ENCODE results near the gene CHST3. TPM values are rescaled to one million over a fixed set of nuclear protein-coding genes. Genes with fewer than 3 reads are reported as not detected.

The CHST3 gene
- total RNA-seq, 1 donor from 2014 or later: 26.0 TPM

- H3K4me3 ChIP-seq: no peak overlapping the region
- DNase-seq (ENCODE audit: extremely low spot score in 2 of 2): no peak
- intact Hi-C loops (cut with DNase I): loop anchor here (10.0 kb wide), 1 partner anchor 50 kb away; the partner anchor contains the start of gene CHST3
- H3K4me1 ChIP-seq: peaks cover 41% of the 10 kb centered on the region
- H3K27me3 ChIP-seq: no peaks in the 10 kb centered on the region
- H3K9me3 ChIP-seq: no peaks in the 10 kb centered on the region
- no peak overlapping the region for H3K27ac ChIP-seq
- TF ChIP-seq CTCF (IDR thresholded peaks at IDR 0.05) (no peak), POLR2AphosphoS5 (IDR thresholded peaks at IDR 0.05; ENCODE audit: insufficient read depth in 1 of 2, low read depth in 1 of 2) (no peak), POLR2A (IDR thresholded peaks at IDR 0.05) (no peak)
- no peaks in the 10 kb centered on the region for H3K36me3 ChIP-seq
Observed at GRCh38 chr10:72014785-72015480, 50.7 kb downstream of the CHST3 start.

- Histone ChIP-seq H3K27ac (no peak overlapping the region), H3K4me1 (peaks cover 32% of the 10 kb centered on the region), H3K36me3 (no peaks in the 10 kb centered on the region), H3K9me3 (no peaks in the 10 kb centered on the region), H3K4me3 (no peak overlapping the region), H3K27me3 (no peaks in the 10 kb centered on the region)
- no peak for TF ChIP-seq POLR2A (IDR thresholded peaks at IDR 0.05)
- no peak for TF ChIP-seq POLR2AphosphoS5 (IDR thresholded peaks at IDR 0.05; ENCODE audit: insufficient read depth in 1 of 2, low read depth in 1 of 2)
- no peak for TF ChIP-seq CTCF (IDR thresholded peaks at IDR 0.05)
- intact Hi-C loops (cut with DNase I): loop anchor here (10.0 kb wide), 1 partner anchor 51 kb away; the partner anchor contains the start of gene CHST3
- DNase-seq (ENCODE audit: extremely low spot score in 2 of 2): no peak
Observed at GRCh38 chr10:72015841-72016240, 51.6 kb downstream of the CHST3 start.

GRCh38 chr10:72016608-72017300 lies 52.6 kb downstream of the CHST3 start:
- no peaks in the 10 kb centered on the region for H3K9me3 ChIP-seq
- peaks cover 24% of the 10 kb centered on the region for H3K4me1 ChIP-seq
- H3K27me3 ChIP-seq: no peaks in the 10 kb centered on the region
- H3K36me3 ChIP-seq: no peaks in the 10 kb centered on the region
- intact Hi-C loops (cut with DNase I): loop anchor here (10.0 kb wide), 1 partner anchor 52 kb away; the partner anchor contains the start of gene CHST3
- TF ChIP-seq CTCF (IDR thresholded peaks at IDR 0.05) (no peak), POLR2AphosphoS5 (IDR thresholded peaks at IDR 0.05; ENCODE audit: insufficient read depth in 1 of 2, low read depth in 1 of 2) (no peak), POLR2A (IDR thresholded peaks at IDR 0.05) (no peak)
- no peak overlapping the region for H3K27ac ChIP-seq
- no peak for DNase-seq (ENCODE audit: extremely low spot score in 2 of 2)
- no peak overlapping the region for H3K4me3 ChIP-seq

GRCh38 chr10:72019085-72019876 lies 55.1 kb downstream of the CHST3 start:
- intact Hi-C loops (cut with DNase I): loop anchor here (10.0 kb wide), 1 partner anchor 54 kb away; the partner anchor contains the start of gene CHST3
- peaks cover 15% of the 10 kb centered on the region for H3K4me1 ChIP-seq
- no peaks in the 10 kb centered on the region for H3K36me3 ChIP-seq
- H3K4me3 ChIP-seq: no peak overlapping the region
- no peaks in the 10 kb centered on the region for H3K27me3 ChIP-seq
- DNase-seq (ENCODE audit: extremely low spot score in 2 of 2): no peak
- H3K27ac ChIP-seq: no peak overlapping the region
- TF ChIP-seq CTCF (IDR thresholded peaks at IDR 0.05) (no peak), POLR2AphosphoS5 (IDR thresholded peaks at IDR 0.05; ENCODE audit: insufficient read depth in 1 of 2, low read depth in 1 of 2) (no peak), POLR2A (IDR thresholded peaks at IDR 0.05) (no peak)
- no peaks in the 10 kb centered on the region for H3K9me3 ChIP-seq
